Measurements from ENCODE around the gene CPAMD8.
A peak's percentile ranks its signal among the peaks of the same experiment; 100 is the strongest.

CPAMD8 gene

DNA sequence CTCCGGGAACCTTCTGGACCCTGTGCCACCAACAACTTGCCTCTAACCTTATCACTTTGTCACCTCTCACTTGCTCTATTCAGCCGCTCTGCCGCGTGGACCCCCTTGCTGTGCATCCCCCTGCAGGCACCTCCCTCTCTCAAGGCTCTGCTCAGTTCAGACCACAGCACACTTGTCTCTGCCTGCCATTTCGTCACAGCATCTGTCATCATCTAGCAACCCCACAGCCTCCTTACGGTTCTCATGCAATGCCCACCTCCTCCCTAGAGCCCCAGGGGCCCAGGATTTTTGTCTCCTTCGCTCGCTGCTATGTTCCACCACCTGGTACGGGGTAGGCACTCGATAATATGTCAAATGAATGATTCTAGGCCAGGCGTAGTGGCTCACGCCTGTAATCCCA is 43.8 kb upstream of the CPAMD8 start:
- TF ChIP-seq, protein P1, sequence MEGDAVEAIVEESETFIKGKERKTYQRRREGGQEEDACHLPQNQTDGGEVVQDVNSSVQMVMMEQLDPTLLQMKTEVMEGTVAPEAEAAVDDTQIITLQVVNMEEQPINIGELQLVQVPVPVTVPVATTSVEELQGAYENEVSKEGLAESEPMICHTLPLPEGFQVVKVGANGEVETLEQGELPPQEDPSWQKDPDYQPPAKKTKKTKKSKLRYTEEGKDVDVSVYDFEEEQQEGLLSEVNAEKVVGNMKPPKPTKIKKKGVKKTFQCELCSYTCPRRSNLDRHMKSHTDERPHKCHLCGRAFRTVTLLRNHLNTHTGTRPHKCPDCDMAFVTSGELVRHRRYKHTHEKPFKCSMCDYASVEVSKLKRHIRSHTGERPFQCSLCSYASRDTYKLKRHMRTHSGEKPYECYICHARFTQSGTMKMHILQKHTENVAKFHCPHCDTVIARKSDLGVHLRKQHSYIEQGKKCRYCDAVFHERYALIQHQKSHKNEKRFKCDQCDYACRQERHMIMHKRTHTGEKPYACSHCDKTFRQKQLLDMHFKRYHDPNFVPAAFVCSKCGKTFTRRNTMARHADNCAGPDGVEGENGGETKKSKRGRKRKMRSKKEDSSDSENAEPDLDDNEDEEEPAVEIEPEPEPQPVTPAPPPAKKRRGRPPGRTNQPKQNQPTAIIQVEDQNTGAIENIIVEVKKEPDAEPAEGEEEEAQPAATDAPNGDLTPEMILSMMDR (conservative IDR thresholded peaks at IDR 0.05; ENCODE audit: low read depth, low read length) = no peak
- H3K4me3 ChIP-seq (ENCODE audit: low read depth, low read length) = no peak overlapping the region
- DNase-seq (ENCODE audit: low read depth) = no peak

DNA sequence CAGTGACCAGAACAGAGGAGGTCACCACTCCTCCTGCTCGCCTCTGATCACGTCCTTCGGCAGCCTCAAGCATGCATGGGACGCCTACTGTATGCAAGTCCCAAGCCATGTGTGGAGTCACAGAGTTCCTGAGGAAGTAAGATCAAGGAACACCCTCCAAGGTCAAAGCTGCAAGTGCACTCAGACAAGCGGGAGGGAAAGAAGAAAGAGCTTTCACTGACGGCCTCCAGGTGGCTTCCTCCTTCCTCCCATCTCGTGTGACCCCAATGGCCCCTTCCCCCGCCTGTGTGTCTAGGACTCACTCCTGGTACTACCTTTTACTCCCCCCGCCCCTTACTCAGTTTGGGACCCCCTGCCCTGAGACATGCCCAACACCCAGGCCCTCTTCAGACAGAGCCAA is 42.6 kb upstream of the CPAMD8 start:
- TF ChIP-seq, protein P1 (conservative IDR thresholded peaks at IDR 0.05; ENCODE audit: low read depth, low read length) = no peak
- DNase-seq (ENCODE audit: low read depth) = no peak
- no peak overlapping the region for H3K4me3 ChIP-seq (ENCODE audit: low read depth, low read length)

DNA sequence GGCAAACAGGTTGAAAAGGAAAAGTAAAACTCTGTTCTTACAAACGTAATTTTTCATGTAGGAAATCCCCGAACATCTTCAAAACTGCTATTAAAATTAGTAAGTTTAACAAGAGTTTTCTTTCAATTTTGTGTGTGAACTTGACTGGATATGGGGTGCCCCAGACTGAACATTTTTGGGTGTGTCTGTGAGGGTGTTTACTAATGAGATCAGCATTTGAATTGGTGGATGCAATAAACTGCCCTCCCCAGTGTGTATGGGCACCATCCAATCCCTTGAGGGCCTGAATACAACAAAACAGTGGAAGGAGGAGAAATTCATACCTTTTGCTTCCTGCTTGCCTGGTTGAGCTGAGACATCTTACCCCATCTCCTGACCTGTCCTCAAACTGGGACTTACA is 36.8 kb upstream of the CPAMD8 start:
- no peak for DNase-seq (ENCODE audit: low read depth)
- no peak overlapping the region for H3K4me3 ChIP-seq (ENCODE audit: low read depth, low read length)
- TF ChIP-seq, protein P1 (conservative IDR thresholded peaks at IDR 0.05; ENCODE audit: low read depth, low read length) = no peak

DNA sequence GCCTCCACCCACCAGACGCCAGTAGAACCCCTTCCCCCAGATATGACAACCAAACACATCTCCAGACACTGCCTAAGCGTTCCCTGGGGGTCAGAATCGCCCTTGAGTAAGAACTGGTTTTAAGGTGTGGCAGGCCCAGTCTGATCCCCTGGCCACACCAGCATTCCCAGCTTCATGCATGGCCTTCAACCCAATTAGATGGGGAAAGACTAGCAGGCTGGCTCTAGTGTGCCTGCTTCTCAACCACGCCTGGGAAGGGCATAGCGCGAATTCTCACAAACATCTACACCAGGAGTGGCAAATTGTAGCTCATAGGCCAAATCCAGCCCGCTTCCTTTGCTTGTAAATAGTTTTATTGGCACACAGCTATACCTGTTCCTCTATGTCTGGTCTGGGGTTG is 35.1 kb upstream of the CPAMD8 start:
- TF ChIP-seq, protein P1 (conservative IDR thresholded peaks at IDR 0.05; ENCODE audit: low read depth, low read length) = no peak
- no peak overlapping the region for H3K4me3 ChIP-seq (ENCODE audit: low read depth, low read length)
- DNase-seq (ENCODE audit: low read depth) = no peak

DNA sequence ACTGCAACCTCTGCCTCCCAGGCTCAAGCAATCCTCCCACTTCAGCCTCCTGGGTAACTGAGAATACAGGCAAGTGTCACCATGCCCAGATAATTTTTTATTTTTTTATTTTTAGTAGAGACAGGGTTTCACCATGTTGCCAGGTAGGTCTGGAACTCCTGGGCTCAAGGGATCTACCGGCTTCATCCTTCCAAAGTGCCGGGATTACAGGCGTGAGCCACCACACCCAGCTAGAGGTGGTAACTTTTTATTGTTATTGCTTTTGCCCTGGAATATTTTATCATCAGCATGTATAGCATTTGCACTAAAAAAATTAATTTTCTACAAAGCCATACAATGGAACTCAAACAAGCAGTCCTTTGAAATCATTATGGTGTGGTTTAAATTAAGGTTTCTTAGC is 34.6 kb upstream of the CPAMD8 start:
- TF ChIP-seq, protein P1 (conservative IDR thresholded peaks at IDR 0.05; ENCODE audit: low read depth, low read length) = no peak
- no peak overlapping the region for H3K4me3 ChIP-seq (ENCODE audit: low read depth, low read length)
- DNase-seq (ENCODE audit: low read depth) = no peak

DNA sequence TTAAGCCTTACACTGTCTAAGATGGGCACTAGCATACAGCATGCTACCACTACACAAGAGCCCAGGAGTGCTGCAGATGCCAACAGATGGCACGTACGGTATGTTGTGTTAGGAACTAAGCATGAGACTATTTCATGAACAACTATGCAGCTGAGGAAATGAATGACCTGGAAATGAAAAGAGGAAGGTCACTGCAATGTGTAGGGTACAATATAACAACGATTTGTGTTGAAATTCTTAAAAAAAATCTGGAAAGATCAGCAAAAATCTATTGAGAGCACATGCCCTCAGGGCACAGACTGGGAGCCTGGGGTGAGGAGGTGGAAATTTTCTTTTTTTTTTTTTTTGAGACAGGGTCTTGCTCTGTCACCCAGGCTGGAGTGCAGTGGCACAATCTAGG is 34.2 kb upstream of the CPAMD8 start:
- DNase-seq (ENCODE audit: low read depth) = no peak
- TF ChIP-seq, protein P1 (conservative IDR thresholded peaks at IDR 0.05; ENCODE audit: low read depth, low read length) = no peak
- H3K4me3 ChIP-seq (ENCODE audit: low read depth, low read length) = no peak overlapping the region

DNA sequence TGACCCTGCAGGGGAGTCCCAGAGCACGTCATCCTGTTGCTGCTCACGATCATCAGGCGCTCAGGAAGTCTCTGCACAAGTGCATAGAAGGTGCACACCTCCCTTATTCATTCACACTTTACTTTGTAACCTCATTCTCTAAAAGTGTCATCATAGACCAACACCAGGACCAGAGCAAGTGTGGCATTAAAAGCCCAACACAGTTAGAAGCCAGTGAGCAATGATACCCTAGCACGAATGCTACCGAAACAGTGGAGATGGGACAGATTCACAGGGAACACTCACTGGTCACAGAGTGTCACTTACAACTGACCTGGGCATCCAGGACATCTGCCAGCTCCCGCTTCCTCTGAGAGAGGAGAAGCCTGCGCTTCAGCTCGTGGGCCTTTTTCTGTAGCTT is 31.6 kb upstream of the CPAMD8 start:
- no peak overlapping the region for H3K4me3 ChIP-seq (ENCODE audit: low read depth, low read length)
- TF ChIP-seq, protein P1 (conservative IDR thresholded peaks at IDR 0.05; ENCODE audit: low read depth, low read length) = no peak
- peak; percentile 53 for DNase-seq (ENCODE audit: low read depth)

Measured in choroid plexus epithelial cell (primary cell).